GM12875 (cell line): ENCODE data around the gene AGPAT1.

Experiments used
- H3K4me3 ChIP-seq: one replicate; pipeline ENCODE4 v1.5.1; 2011; ENCODE audit warnings: low read depth, low read length, control low read depth
- TF ChIP-seq, protein P1 (sequence below): IDR thresholded peaks from 2 replicates; pipeline ENCODE4 v1.5.1; 2011; ENCODE audit warnings: low read depth, mild to moderate bottlenecking, control low read depth, inconsistent platforms, low read length, moderate library complexity, borderline replicate concordance; ENCODE audit not compliant: insufficient read depth

Gene AGPAT1

GRCh38 chr6:32208996-32209395 is 33.1 kb upstream of the AGPAT1 start:
- TF ChIP-seq, protein P1, sequence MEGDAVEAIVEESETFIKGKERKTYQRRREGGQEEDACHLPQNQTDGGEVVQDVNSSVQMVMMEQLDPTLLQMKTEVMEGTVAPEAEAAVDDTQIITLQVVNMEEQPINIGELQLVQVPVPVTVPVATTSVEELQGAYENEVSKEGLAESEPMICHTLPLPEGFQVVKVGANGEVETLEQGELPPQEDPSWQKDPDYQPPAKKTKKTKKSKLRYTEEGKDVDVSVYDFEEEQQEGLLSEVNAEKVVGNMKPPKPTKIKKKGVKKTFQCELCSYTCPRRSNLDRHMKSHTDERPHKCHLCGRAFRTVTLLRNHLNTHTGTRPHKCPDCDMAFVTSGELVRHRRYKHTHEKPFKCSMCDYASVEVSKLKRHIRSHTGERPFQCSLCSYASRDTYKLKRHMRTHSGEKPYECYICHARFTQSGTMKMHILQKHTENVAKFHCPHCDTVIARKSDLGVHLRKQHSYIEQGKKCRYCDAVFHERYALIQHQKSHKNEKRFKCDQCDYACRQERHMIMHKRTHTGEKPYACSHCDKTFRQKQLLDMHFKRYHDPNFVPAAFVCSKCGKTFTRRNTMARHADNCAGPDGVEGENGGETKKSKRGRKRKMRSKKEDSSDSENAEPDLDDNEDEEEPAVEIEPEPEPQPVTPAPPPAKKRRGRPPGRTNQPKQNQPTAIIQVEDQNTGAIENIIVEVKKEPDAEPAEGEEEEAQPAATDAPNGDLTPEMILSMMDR, result no peak
- H3K4me3 ChIP-seq, result no peak overlapping the region

GRCh38 chr6:32204268-32204715 is 28.4 kb upstream of the AGPAT1 start:
- TF ChIP-seq, protein P1, result no peak
- no peak overlapping the region for H3K4me3 ChIP-seq

DNA sequence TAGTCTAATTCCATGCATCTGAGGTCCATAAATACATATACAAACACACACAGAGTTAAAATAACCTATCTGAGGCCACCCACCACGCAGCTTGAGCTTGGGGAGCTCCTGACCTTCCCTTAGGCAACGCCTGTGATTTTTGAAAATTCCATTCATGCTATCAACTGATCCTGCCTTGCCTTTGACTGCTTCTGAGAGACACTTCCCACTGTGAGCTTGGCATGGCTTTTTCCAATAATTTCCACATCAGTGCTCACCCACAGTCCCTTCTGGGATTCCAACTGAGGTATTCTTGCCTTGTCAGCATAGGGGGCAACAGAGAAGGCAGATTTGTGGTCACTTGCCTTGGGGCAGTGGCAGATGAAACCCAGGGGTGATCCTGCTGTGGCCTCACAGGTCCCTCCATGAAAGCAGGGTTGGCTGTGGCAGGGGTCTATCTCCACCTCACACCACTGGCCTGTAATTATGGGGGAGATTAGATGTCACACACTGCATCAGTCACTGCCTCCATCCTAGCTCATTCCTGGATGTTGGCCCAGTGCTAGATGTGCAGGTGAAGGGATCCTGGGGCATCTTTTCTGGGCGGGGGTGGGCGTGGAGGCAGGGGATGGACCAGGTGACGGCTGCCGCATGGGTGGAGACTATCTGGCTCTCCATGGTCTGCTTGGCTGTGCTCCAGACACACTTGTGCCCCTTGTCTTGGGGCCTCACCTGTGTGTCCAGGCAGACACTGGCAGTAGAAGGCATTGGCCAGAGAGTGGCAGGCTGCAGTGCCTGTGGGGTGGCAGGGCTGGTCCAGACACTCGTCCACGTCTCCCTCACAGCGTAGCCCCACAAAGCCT is 27.8 kb upstream of the AGPAT1 start:
- TF ChIP-seq, protein P1, result no peak
- H3K4me3 ChIP-seq, result no peak overlapping the region

- no peak overlapping the region for H3K4me3 ChIP-seq
- TF ChIP-seq, protein P1, result no peak
Measured at GRCh38 chr6:32202186-32202585, 26.3 kb upstream of the AGPAT1 start.

- no peak overlapping the region for H3K4me3 ChIP-seq
- TF ChIP-seq, protein P1, result no peak
Measured at GRCh38 chr6:32200711-32201475, 25.0 kb upstream of the AGPAT1 start.

DNA sequence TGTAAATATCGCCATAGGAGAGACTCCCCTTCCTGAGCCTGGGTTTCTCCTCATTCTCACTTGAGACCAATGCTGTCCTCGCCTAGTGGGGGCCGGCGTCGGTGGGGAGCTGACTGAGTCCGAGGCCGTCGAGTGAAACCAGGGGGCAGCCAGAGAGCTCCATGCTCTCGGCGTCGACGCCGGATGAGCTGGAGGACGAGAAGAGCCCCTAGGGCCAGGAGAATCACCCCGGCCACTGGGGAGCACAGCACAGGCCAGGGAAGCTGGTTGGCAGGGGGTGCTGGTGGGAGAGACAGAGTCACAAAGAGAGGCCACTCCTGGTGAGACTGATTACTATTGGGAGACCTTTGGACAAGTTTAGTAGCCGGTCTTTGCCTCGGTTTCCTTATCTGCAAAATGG is 23.0 kb upstream of the AGPAT1 start:
- TF ChIP-seq, protein P1, result no peak
- H3K4me3 ChIP-seq, result no peak overlapping the region
